Erythroblast (primary cell): ENCODE measurements around the gene FAM118A.

Source experiments
- GATA1 ChIP-seq: IDR thresholded peaks from 2 replicates; pipeline ENCODE4 v1.6.1; 2011; ENCODE audit warnings: low read depth, mild to moderate bottlenecking, control low read depth, low read length, moderate library complexity
- POLR2A ChIP-seq: IDR thresholded peaks from 2 replicates; pipeline ENCODE4 v1.6.1; 2011; ENCODE audit warnings: mild to moderate bottlenecking, low read length

GRCh38 chr22:45349916-45350315 lies 40.2 kb downstream of the FAM118A start:
- TF ChIP-seq POLR2A (no peak), GATA1 (no peak)
